Measurements from ENCODE around the gene RGS3.
"Not testable (repeated sequence)": the region's sequence is repeated elsewhere in the genome, so short reads cannot be mapped to it uniquely, and the experiment has no call there.

Gene RGS3

DNA sequence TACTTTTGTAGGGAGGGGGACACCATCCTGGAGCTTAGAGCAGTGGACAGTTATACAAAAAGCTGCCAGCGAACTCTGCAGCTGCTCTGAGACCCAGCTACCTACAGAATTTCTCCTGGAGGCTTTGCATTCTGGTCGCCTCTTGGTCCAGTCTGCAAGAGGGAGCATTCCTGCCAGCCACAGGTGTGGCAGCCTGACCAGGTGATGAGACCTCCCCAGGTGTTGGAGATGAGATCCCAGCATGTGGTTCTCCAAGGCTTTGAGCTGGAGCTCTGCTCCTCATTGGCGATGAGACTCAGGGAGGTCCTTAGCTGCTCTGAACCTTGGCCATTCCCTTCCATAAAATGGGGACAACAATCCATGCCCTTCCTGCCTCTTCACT, 69.3 kb downstream of the RGS3 start:
- no peak for DNase-seq

DNA sequence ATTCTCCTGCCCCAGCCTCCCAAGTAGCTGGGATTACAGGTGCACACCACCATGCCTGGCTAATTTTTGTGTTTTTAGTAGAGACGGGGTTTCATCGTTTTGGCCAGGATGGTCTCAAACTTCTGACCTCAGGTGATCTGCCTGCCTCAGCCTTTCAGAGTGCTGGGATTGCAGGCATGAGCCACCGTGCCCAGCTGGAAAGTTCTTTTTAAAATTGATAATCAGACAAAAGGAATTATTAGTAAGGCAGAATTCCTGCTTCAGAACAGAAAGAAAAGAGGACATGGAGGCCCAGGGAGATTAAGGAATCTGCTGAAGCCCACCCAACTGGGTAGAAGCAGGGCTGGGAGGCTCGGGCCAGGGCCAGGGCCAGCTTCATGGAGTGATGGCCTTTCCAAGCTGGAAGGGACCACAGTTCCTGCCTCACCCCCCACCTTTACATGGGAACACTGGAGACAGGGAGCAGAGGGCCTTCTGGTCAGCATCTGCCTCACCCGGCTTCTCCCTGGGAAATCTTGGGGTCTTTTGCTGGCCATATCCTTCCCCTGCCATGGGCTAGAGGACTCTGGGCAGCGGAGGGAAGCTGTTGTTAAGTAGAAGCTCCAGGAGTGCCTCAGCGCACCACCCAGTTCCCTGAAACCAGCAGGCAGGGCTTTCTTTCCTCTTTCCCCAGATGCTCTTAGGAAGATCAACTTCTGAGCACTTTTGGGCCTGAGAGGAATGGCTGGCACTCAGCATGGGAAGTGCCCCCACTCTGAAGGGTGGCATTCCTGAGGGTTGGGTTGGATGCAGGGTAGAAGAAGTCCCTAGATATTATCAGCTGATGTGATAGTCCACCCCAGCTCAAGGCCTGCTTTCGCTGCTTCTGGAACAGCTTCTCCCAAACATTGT, 70.1 kb downstream of the RGS3 start:
- no peak for DNase-seq

DNA sequence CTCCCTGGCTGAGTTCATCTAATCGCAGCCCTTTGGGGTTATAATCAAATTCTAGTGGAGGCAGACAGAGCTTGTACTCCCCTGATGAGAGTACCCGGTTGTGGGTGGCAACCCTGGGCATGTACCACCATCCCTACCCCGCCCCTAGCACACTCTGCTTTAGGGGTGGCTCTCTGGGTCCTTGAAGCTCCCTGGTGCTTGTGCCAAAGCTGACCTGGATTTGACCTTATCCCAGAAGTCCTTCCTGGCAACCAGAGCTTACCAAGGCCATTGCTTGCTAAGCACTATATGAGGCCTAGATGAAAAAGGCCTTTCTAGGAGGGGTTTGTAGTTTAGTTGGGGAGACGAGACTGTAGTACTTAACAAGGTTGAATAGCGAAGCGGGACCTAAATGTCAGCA, 72.2 kb downstream of the RGS3 start:
- no peak for DNase-seq

DNA sequence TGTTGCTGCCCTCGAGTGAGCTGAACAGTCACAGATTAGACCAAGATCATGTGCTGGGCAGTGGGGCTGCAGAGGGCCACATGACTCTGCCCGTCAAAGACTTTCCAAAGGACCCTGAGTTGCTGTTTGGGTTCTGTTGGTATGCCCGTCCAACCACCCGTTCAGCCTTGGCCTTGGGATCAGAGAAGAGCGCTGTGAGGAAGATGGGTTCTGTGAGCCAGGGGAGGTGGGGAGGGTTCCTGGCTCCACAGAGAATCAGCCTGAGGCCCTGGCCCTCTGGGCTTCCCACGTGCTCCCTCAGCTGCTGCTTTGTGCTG, 72.6 kb downstream of the RGS3 start:
- DNase-seq = no peak

DNA sequence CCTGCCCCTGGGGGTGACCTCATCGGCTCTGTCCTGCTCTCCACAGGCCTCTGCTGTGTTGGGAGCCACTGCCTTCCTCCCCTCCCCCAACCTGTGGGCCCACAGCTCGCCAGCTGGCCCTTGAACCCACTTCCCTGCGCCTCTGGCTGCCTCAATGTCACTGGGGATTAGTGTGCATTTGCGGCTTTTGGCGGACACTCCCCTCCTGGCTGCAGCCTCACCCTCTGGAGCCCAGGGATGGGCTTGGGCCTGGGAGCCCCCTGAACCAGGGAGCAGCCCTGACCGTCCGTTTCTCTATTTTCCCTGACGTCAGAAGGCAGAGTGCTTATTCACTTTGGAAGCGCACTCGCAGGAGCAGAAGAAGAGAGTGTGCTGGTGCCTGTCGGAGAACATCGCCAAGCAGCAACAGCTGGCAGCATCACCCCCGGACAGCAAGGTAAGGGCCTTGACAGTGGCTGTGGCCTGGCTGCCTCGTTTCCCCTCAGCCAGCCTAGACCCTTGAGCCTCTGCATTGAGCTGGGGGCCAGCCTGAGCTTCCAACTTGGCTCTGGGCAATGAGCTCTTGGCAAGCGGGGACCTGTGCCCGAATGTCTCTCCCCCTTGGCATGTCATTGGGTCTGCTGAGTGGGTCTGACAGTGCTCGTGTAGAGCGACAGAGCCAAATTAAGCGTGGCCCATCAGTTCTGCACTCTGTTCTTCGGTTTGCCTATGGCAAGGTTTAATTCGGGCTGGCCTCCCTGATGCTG, 73.1 kb downstream of the RGS3 start:
- DNase-seq = no peak

DNA sequence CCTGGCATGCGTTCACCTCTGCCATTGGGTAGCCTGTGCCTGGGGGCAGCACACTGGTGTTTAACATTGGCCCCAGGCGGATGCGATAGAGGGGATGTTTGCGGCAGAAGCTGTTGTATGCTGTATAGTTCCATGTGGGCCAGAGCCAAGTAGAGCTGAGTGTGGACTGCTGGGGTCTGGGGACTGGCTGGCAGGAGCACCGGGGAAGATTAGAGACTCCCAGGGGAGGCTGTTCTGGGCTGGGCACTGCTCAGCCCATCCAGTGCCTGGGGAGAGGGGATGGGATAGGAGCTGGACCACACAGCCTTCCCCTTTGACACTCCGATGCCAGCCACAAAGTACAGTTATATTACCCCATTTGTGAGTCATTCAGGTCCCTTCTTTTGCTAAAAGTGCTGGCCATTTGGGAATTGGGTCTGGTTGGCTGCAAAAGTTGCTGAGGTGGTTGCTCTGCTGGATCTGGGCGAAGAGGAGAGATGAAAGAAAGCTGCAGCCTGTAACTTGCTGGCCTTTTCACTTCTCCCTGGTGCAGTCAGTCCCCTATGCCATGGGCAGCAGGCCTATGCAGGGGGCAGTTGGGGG, 73.8 kb downstream of the RGS3 start:
- DNase-seq = no peak

DNA sequence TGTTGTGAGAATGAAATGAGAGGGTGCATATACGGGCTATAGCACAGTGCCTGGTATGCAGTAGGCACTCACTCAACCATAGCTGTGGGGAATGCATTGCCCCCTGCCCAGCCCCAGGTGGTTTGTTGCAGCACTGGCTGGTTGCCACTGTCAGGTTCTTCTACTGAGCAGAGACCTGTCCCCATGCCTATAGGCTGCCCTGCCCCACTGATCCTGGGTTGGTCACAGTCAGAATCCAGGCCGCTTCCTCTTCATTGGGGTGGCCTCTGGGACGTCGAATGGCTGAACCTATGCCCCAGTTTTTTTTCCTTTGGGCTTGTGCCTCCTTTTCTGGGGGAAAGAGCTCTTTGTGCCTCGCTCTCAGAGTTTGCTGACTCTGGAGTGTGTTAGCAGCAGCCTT, 74.6 kb downstream of the RGS3 start:
- no peak for DNase-seq

DNA sequence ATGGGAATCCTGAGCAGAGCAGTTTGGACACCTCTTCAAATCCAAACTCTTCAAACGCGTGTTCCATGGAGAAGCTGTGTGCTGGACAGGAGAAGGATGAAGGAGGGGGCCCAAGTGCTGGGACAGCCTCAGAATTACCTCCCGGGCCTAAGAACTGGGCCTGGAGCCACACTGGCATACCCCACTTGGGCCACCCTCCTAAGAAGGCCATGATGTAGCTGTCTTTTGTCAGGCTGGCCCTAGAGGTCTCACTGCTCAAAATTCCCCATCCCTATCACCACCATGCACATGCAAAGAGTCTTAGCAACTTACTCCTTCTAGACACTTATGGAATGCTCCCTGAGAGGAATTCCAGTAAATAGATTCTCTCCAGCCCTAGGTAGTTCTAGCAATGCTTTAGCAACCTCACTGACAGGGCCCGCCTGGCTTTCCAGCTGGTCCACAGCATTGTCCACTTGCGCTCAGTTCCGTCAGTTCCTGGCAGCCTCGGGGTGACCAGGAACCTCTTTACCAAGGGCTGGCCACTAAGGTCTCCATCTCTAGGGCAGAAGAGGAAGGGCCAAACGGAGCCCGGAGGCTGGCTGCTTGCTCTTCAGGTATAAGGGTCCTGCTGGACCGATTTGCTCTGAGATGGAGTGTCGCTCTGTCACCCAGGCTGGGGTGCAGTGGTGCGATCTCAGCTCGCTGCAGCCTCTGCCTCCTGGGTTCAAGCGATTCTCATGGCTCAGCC, 75.3 kb downstream of the RGS3 start:
- DNase-seq = no peak

DNA sequence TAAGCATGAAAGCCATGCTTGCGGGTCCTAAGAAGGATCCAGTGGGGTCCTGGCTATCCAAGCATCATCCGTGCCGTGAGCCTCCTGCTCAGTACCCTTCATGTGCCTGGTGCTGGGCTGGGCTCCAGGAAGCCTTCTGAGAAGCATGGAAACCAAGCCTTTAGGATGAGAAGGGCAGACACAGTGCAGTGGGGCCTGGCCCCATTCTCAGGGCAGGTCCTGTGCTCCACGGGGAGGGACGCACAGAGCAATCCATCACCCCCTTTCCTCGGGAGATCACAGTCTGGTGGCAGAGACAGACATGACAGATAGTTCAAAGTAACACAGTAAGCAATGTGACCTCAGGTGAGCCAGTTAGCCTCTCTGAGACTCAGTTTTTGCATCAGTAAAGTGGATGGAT, 76.9 kb downstream of the RGS3 start:
- no peak for DNase-seq

DNA sequence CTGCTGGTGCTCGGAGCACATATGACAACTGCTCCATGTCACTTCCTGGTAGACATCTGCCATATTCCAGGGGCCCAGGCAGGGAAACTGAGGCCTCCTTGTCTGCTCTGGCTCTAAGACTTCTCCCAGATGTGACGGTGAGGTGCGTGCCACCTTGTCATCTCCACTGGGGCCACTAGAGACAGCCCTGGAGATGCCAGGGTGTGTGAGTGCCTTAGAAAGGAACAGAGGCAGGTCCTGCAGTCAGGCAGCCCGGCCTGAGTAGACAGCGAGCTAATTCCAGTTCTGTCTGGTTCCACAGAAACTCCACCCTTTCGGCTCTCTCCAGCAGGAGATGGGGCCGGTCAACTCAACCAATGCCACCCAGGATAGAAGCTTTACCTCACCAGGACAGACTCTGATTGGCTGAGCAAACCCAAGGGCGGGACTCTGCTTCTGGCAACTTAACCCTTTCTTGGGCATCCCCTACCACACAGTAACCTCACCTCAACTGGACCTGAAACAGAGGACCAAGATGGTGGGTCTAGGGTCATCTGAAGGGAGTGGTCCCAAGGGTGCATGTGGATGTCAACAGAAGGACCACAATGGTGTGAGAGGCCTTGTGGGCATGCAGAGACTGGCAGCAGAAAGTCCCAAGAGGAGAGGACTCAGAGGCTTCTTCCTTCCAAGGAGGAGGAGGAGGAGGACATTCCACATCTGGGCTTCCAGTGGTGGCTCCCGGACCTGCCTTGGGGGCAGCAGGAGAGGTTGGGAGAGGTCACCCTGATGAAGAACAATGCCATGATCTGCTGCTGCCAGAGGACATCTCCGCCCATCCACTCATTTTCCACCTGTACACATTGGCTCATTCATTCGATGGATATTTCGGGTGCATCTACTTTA, 77.7 kb downstream of the RGS3 start:
- no peak for DNase-seq

DNA sequence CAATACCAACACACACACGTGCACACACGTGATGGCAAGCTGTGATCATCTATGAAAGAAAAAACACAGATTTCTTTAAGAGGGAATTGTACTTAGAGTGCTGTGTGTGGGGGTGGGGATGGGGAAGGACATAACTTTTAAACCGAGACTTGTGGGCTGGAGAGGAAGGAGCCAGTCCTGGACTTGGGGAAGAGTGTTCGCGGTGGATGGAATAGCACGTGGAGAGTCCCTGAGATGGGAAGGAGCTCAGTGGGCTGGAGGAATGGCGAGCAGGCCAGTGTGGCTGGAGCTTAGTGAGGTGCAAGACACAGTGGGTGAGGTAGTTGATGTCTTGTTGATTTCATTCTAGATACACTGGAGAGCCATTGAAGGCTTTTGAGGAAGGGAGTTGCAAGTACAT, 78.5 kb downstream of the RGS3 start:
- no peak for DNase-seq

DNA sequence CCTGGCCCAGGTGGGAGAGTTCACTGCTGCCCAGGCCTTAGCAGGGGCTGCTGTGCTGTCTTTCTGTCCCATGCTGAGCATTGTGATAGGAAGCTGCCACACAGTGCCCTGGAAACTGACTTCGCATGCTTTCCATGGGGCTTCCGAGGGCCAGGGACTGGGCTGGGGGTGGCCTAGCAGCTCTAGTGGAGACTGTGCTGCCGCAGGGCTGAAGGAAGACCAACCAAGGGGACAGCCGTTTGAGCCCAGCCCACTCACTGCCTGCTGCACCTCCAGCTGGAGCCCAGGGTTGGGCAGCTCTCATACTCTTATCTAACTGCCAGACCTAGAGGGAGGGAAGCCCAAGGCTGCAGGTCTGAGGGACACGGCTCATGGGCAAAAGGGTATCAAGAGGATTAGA, 79.2 kb downstream of the RGS3 start:
- no peak for DNase-seq

DNA sequence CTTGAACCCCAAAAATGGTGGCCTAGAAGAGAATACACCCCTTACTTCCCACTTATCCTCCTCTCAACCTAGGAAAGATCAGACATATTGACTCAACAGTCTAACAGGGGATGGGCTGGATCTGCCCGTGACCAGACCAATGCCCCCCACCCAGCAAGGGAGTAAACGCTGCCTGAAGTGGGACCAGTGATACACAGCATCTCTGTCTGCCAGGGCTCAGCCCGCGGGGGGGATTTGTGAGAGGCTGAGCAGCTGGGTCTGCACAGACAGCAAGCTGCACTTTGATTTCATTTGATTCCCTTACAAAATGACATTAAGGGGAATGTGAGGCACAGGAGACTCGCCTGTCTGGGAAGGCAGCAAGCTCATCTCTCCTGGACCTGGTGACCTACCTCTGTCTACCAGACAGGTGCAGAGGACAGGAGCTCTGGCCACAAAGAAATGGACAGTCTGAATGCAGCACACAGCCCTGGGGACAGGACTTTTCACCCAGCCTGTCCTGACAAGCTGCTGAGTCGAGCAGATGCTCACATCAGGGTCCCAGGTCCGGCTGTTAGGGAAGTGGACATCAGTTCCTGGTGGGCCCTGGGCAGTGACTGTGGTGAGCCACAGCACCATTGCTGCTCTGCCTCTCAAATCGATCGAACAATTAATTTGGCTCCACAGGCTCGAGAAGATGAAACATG, 79.9 kb downstream of the RGS3 start:
- DNase-seq = no peak

DNA sequence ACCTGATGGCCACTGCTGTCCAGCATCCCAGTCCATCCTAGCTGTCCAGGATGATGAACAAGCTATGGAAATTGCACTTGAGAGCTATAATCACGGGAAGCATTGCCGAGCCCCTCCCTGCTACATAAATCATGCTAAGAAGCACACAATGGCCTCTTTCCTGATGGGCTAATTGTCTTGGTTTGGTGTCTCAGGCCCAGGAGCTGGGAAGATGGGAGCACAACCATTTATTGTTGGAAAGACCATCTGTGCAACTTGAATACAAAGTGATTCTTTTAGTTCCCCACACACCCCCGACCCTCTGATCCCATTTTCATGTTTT, 80.4 kb downstream of the RGS3 start:
- DNase-seq = no peak

DNA sequence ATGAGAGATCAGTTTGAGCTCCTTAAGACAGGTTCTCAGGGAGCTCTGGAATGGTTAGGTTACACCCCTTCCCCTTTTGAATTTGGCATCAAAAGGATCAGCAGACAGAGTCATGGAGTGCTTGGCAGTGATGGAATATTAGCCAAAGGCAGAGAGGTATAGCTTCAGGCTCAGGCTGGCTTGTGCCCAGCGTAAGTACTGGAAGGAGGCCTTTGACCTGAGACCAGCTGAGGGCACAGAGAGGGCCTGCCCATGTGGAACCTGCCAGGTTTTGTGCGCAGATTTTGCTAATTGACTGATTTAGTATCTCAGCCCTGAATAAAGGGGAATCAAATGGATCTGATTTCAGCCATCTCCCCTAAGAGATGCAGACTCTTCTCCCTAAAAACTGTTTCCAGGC, 81.5 kb downstream of the RGS3 start:
- DNase-seq = no peak

DNA sequence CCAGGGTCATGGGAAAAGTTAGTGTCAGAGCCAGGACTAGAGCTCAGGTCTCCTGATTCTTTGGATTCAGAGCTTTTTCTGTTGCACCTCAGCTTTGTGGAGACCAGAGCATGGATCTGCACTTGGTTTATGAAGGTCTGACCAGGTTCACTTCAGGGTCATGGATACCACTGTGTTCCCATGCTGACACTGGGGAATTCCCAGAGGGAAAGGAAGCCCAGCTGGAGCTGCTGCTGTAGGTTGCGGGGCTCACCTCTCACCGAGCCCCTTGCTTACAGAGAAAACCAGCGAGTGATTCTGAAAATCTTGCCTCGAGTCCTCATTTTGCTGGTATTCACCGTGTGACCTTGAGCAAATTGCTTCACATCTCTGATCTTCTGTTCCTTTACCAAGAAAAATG, 83.0 kb downstream of the RGS3 start:
- DNase-seq = no peak

DNA sequence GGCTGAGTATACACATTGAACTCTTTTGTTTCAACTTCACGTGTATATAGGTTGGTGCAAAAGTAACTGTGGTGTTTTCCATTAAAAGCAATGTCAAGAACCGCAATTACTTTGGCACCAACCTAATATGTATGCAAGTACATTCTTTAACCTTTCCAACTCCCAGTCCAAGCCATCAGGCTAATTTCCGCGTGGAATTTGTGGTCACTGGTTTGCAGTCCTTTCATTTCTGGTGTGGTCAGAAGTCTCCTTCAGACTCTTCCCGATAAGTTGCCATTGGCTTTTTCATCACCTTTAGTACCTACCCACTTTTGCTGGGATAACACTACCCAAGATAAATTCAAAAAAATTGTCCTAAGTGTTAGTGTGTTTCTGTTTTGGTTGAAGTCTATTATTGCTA, 84.0 kb downstream of the RGS3 start:
- no peak for DNase-seq

DNA sequence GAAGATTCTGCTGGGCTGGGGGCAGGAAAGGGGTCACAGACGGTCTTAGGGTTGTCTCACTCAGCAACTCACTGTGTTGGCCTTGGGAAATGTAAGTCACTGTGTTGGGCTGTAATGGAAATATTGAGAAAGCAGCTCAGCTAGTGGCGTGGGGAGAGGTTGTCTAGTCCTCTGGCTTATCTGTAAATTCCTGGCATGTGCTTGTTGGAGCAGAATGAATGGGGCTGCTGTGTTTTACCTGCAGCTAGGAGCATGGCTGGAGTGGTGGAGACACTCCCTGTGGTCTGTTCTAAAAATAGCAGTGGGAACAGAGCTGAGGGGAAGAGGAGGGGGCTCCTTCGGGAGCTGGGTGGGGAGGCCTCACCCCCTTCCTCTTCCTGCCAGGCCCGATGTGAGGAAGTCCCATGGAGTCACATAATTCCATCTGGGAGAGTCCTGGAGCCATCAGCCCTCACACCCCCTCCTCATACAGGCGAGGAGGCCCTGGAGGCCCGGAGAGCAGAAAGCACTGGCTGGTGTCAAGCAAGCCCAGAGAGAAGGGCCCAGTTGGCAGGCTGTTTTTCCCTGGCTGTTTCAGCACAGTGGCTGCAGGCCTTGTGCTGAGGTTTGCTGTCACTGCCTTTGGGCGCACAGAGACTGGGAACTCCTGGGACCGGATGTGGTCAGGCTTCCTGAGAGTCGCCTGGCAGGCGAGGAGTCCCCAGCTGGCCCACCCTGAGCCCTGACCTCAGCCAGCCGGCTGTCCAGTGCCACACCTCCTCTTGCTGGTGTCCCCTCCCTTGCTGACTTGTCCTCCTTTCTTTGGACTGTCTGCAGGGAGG, 84.9 kb downstream of the RGS3 start:
- DNase-seq = peak in 1 of 2 donors; percentile 13

DNA sequence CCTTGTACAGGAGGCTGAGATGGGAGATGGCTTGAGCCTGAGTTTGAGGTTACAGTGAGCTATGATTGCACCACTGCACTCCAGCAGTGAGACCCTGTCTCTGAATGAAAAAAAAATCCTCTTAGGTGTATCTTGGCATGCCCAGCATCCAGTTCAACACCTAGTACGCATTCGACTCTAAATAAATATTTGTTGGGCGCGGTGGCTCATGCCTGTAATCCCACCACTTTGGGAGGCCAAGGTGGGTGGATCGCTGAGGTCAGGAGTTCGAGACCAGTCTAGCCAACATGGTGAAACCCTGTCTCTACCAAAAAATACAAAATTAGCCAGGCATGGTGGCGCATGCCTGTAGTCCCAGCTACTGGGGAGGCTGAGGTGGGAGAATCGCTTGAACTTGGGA, 86.4 kb downstream of the RGS3 start:
- not testable (repeated sequence) for DNase-seq

DNA sequence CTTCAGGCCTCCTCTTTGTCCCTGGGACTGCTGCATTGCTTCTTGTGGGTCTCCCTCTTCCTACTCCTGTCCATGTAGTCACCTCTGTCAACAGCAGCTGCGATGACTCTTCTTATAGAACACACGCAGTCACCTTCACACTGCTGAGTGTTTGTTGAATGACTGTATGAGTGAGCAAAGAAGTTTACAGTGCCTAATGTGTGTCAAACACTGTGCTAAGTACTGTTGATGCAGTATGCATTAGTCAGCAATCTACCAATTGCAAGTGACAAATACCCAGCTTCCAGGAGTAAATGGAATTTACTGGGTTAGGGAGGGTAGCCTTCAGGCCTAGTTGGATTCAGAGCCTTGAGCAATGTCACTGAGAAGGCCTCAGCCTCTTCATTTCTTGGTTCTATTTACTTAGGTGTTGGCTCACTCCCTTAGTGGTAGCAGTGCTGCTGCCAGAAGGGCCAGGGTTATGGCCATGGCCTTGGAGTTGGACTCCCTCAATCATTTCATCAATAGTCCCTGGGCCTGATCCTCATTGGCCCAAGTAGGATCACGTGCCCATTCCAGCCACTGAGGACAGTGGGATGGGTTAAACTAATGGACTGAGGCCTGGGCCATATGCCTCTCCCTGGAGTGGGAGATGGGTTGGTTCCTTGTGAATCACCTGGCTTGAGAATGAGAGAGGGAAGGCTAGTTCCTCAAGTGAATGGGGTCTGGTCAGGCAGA, 93.5 kb downstream of the RGS3 start:
- DNase-seq = no peak

All from CD4-positive, alpha-beta T cell treated with Interferon alpha-2 for 1 hour (primary cell).